ENCODE data around the gene ISCA2. TPM values are rescaled to one million over a fixed set of nuclear protein-coding genes. Genes with fewer than 3 reads are reported as not detected.
"Not testable (repeated sequence)": the region's sequence is repeated elsewhere in the genome, so short reads cannot be mapped to it uniquely, and the experiment has no call there.

The ISCA2 gene
- total RNA-seq, 1 experiment from 2014 or later: 26.9 TPM

- no peaks in the 10 kb centered on the region for H3K36me3 Mint-ChIP-seq (ENCODE audit: insufficient read depth, unreplicated experiment)
- intact Hi-C loops (cut with micrococcal nuclease; ENCODE audit: unreplicated experiment): no loop called here
- H3K4me1 Mint-ChIP-seq (ENCODE audit: low read depth, unreplicated experiment): no peaks in the 10 kb centered on the region
- no peak overlapping the region for H3K4me3 Mint-ChIP-seq (ENCODE audit: low read depth, unreplicated experiment)
- TF ChIP-seq CTCF (IDR thresholded peaks at IDR 0.05; ENCODE audit: unreplicated experiment): no peak
- CTCF ChIA-PET: no interaction called here
- BruUV-seq (replicated peaks): no TSS peak
- H3K27ac Mint-ChIP-seq (ENCODE audit: unreplicated experiment): no peak overlapping the region
- H3K27me3 Mint-ChIP-seq (ENCODE audit: unreplicated experiment): no peaks in the 10 kb centered on the region
- no peaks in the 10 kb centered on the region for H3K9me3 Mint-ChIP-seq (ENCODE audit: low read depth, unreplicated experiment)
- no peak for DNase-seq
Measured at GRCh38 chr14:74533576-74533975, 40.0 kb downstream of the ISCA2 start.

- CTCF ChIA-PET: no interaction called here
- BruUV-seq (replicated peaks): no TSS peak
- no peaks in the 10 kb centered on the region for H3K9me3 Mint-ChIP-seq (ENCODE audit: low read depth, unreplicated experiment)
Measured at GRCh38 chr14:74535756-74536325, 42.3 kb downstream of the ISCA2 start.

GRCh38 chr14:74536336-74536735 is 42.8 kb downstream of the ISCA2 start:
- H3K4me1 Mint-ChIP-seq (ENCODE audit: low read depth, unreplicated experiment); BruUV-seq (replicated peaks); intact Hi-C loops (cut with micrococcal nuclease; ENCODE audit: unreplicated experiment); CTCF ChIA-PET; H3K27me3 Mint-ChIP-seq (ENCODE audit: unreplicated experiment); H3K9me3 Mint-ChIP-seq (ENCODE audit: low read depth, unreplicated experiment); H3K27ac Mint-ChIP-seq (ENCODE audit: unreplicated experiment); H3K36me3 Mint-ChIP-seq (ENCODE audit: insufficient read depth, unreplicated experiment); DNase-seq; H3K4me3 Mint-ChIP-seq (ENCODE audit: low read depth, unreplicated experiment): not testable (repeated sequence)

More at GRCh38 chr14:74535756-74536325, 42.3 kb downstream of the ISCA2 start:
- H3K4me3 Mint-ChIP-seq (ENCODE audit: low read depth, unreplicated experiment): no peak overlapping the region
- H3K4me1 Mint-ChIP-seq (ENCODE audit: low read depth, unreplicated experiment): no peaks in the 10 kb centered on the region
- intact Hi-C loops (cut with micrococcal nuclease; ENCODE audit: unreplicated experiment): no loop called here
- H3K36me3 Mint-ChIP-seq (ENCODE audit: insufficient read depth, unreplicated experiment): no peaks in the 10 kb centered on the region
- no peak for DNase-seq
- no peak overlapping the region for H3K27ac Mint-ChIP-seq (ENCODE audit: unreplicated experiment)
- TF ChIP-seq CTCF (IDR thresholded peaks at IDR 0.05; ENCODE audit: unreplicated experiment): no peak
- H3K27me3 Mint-ChIP-seq (ENCODE audit: unreplicated experiment): no peaks in the 10 kb centered on the region

- CTCF ChIA-PET: interaction anchor here (0.7 kb wide), 1 partner anchor 11 kb away, joined by 3 read pairs; no protein-coding TSS in a partner anchor
Measured at GRCh38 chr14:74538411-74539391, 45.1 kb downstream of the ISCA2 start.

More at GRCh38 chr14:74538411-74539391, 45.1 kb downstream of the ISCA2 start:
- no peaks in the 10 kb centered on the region for H3K36me3 Mint-ChIP-seq (ENCODE audit: insufficient read depth, unreplicated experiment)
- DNase-seq: no peak
- H3K9me3 Mint-ChIP-seq (ENCODE audit: low read depth, unreplicated experiment): no peaks in the 10 kb centered on the region
- no peak overlapping the region for H3K27ac Mint-ChIP-seq (ENCODE audit: unreplicated experiment)
- no peak overlapping the region for H3K4me3 Mint-ChIP-seq (ENCODE audit: low read depth, unreplicated experiment)
- intact Hi-C loops (cut with micrococcal nuclease; ENCODE audit: unreplicated experiment): no loop called here
- H3K4me1 Mint-ChIP-seq (ENCODE audit: low read depth, unreplicated experiment): no peaks in the 10 kb centered on the region
- peaks cover 4% of the 10 kb centered on the region for H3K27me3 Mint-ChIP-seq (ENCODE audit: unreplicated experiment)
- no peak for TF ChIP-seq CTCF (IDR thresholded peaks at IDR 0.05; ENCODE audit: unreplicated experiment)
- BruUV-seq (replicated peaks): no TSS peak

Measured in Calu3 (cell line).